ENCODE measurements around the gene CNTNAP5.

CNTNAP5 gene

DNA sequence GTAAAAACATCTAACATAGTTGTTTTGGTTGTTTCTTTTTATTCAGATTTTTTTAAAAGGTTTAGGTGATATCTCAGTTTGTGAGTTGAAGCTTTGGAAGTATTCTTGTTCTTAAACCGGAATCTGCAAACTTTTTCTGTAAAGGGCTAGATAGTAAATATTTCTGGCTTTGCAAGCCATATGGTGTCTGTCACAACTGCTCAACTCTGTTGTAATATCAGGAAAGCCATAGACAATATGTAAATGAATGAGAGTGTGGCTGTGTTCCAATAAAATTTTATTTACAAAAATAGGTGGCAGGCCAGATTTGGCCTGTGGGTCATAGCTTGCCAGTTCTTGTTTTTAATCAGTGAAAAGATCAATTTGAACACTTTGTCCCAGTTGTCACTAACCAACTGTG is 134.1 kb downstream of the CNTNAP5 start:
- no peak for DNase-seq (ENCODE audit: low spot score)

DNA sequence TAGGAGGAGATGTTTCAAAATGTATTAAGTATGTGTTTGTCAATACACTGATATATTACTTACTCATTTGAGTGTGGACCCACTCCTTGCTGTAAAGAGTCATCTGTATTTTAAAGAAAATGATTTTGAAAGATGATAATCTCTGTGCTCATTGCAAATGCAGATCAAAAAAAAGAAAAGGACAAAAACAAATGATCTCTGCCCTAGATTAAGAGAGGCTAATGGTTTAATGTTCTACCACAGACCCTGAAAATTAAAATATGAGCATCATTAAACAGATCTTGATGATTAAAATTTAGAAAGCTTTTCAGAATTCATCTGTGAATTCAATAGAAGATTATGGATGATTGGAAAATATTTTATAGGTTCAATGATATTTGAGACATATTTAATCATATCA is 136.5 kb downstream of the CNTNAP5 start:
- DNase-seq (ENCODE audit: low spot score), result no peak

DNA sequence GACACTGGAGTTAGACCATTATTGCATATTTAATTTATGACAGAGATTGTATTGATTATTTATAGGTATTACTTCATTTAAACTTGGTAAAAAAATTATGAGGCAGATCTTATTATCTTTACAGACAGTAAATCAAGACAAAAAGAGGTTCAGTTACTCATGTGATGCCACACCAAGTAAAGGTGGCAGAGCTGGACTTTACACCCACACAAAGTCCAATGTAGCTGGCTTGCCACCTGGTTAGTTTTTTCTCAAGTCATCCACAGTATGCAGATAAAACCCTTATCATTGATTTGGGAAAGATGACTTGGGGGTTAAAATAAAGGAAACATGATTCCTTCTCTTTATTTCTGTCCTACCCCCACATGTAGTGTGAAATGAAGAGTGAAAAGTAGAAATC is 137.2 kb downstream of the CNTNAP5 start:
- no peak for DNase-seq (ENCODE audit: low spot score)

DNA sequence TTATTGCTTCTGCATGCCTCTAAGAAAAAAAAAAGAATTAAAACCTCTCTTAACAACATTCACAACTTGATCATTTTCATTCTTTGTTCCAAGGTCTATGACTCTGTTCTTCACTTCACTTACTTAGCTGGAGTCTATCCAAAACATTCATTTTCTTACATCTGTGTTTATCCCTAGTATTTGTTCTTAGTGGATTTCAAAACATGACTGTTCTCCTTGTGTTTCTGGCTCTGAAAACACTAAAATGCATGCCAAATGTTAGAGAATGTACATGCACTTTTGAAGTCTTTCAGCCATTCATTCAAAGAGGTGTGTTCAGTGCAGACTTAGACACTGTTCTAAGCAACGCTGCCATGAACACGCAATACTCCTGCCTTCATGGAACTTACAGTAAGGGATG is 138.8 kb downstream of the CNTNAP5 start:
- DNase-seq (ENCODE audit: low spot score), result no peak

- no peak for DNase-seq (ENCODE audit: low spot score)
Measured at GRCh38 chr2:124165698-124166097, 140.6 kb downstream of the CNTNAP5 start.

- no peak for DNase-seq (ENCODE audit: low spot score)
Measured at GRCh38 chr2:124171472-124172063, 146.5 kb downstream of the CNTNAP5 start.

- no peak for DNase-seq (ENCODE audit: low spot score)
Measured at GRCh38 chr2:124178719-124179118, 153.6 kb downstream of the CNTNAP5 start.

GRCh38 chr2:124180635-124181034 is 155.5 kb downstream of the CNTNAP5 start:
- DNase-seq (ENCODE audit: low spot score), result no peak

DNA sequence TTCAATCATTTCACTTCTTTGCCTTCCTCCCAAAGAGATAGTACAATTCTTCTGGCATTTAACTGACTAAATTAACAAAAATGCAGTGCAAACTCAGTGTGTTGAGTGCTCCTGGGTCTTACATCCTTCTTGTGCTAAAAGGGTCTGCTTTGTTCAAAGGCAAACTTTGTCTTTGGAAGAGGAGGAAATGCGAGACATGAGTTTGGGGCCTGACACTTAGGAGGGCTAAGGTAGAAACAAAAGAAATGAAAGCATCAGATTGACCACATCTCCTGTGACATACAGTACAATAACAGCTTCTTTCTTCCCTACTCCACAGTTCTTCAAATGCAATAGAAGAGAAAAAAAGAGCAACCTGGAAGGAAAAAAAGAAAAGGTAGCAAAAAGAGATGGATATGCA is 161.7 kb downstream of the CNTNAP5 start:
- no peak for DNase-seq (ENCODE audit: low spot score)

- no peak for DNase-seq (ENCODE audit: low spot score)
Measured at GRCh38 chr2:124187948-124188347, 162.9 kb downstream of the CNTNAP5 start.

DNA sequence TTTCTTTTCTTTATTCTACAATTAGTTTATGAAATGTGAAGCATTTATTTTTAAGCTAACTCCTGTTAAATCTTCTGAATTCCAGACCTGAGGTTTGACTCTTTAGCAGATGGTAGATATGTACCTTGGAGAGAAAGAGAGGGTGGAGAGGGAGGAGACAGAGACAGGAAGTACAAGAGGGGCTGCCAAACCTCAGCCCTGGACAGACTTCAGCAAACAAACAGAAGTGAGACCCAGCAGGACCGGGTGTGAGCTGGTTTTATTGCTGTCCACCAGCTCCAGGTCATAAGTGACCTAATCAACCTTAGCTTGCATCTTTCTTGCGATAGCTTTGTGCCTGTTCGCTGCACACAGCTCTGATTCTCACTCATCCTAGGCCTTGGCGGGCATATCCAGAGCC is 168.6 kb downstream of the CNTNAP5 start:
- no peak for DNase-seq (ENCODE audit: low spot score)

DNA sequence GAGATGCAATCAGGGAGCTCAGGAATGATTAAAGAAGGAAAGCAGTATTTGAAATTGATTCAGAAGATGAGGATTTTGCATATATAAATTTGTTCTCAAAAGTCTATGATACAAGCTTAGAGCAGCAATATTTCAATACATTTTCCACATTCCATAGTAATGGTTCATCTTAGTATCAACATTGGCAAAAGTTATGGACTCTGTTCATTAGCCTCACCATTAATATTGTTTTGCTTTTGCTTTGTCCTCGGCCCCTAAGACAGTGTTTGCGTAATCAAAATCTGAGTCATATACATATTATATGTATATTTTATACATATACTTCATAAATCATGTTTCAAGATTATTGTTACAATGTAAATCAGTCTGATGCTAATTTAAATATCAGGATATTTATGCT is 176.6 kb downstream of the CNTNAP5 start:
- DNase-seq (ENCODE audit: low spot score), result no peak

DNA sequence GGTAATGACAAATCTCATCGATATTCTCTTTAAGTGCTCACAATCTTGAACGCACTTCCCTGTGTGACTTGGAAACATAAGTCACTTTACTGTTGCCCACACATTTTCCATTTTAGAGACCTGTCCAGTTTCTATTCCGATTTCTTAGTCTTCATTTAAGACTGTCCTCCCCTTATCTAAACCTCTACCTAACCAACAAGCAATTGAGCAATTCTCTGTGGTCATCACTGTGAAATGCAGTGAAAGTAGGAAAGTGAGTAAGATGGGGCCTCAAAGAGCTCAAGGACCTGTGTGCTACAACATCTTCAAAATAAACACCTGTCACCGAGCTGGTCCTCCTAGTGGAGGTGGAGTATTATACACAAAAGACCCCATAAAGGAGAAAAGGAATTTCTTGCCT is 184.4 kb downstream of the CNTNAP5 start:
- no peak for DNase-seq (ENCODE audit: low spot score)

- no peak for DNase-seq (ENCODE audit: low spot score)
Measured at GRCh38 chr2:124211461-124211860, 186.4 kb downstream of the CNTNAP5 start.

DNA sequence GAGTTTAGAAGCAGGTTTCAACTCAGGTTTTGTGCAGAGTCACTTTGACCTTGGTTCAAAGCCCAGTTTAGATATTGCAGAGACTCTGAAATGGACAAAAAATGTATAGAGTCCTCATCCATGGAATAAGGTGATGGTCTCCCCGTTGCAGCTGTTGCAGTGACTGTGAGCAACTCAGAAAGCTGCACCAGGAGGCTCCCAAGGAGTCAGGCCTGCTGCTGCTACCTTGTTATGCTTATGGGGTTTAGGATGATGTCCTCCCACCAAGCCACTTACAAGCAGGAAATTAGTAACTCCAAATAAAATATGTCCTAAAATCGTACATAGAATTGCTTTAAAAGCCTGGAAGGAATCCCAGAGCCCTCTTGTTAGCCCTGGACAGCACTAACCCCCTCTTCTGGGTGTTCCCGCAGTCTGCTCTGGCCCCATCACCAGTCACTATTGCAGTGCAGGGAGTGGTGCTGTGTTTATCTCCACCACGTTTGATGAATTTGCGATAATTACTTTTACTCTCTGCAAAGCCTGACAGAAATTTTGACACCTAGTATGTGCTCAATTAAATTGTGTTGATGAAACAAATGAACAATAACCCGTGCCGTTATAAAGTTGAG is 189.0 kb downstream of the CNTNAP5 start:
- DNase-seq (ENCODE audit: low spot score), result no peak

GRCh38 chr2:124246170-124246569 is 221.1 kb downstream of the CNTNAP5 start:
- DNase-seq (ENCODE audit: low spot score), result no peak

GRCh38 chr2:124248386-124248785 is 223.3 kb downstream of the CNTNAP5 start:
- DNase-seq (ENCODE audit: low spot score), result no peak

DNA sequence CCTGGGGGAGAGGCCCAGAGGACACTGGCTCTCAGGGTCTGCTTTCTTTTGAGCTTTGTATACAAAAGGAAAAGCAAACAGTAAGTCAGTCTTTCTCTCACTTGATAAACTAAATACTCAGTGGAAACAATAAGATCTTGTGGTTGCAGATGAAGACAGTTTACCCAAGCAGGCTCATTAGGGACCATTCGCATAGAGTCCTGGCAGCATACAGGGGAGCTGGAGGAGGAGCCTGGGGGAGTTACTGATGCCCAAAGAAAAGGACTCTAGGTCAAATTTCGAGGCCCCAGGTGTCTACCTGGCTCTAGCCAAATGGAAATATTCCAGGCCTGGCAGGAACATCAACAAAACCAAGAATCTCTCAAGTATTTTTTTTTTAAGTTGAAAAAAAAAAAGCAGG is 225.3 kb downstream of the CNTNAP5 start:
- no peak for DNase-seq (ENCODE audit: low spot score)

DNA sequence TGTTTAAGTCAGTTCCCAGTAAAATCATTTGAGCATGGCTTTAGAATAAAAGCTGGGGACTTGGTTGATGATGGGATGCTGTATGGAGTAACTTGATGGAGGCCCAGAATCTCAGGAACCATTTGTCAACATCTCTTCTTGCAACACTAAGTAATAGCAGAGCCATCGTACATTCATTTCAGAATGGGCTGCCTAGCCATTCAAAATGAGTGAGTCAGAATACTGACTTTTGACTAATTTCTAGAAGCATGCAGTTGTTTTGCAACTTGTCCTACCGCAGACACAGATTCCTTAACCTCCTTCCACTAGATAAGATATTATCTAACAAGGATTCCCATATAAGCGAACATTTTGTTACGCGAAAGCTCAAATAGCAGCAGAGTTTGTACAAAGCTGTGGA is 229.5 kb downstream of the CNTNAP5 start:
- DNase-seq (ENCODE audit: low spot score), result no peak

DNA sequence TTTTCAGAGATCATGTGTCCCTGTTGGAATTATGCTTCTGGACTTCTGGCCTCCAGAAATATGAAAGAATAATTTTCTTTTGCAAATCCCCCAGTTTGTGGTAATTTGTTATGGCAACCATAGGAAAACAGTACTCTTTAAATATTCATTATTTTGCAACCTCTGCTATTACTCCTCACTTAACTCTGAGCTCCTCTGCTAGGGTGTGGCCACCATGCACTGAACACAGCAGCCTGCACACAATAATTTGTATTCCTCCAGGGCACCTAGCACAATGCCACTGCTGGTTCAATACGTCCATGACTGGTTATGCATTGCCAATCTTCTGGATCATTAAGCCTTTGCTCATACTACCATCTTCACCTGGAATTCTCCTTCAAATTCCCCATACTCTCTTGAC is 232.0 kb downstream of the CNTNAP5 start:
- DNase-seq (ENCODE audit: low spot score), result no peak

DNA sequence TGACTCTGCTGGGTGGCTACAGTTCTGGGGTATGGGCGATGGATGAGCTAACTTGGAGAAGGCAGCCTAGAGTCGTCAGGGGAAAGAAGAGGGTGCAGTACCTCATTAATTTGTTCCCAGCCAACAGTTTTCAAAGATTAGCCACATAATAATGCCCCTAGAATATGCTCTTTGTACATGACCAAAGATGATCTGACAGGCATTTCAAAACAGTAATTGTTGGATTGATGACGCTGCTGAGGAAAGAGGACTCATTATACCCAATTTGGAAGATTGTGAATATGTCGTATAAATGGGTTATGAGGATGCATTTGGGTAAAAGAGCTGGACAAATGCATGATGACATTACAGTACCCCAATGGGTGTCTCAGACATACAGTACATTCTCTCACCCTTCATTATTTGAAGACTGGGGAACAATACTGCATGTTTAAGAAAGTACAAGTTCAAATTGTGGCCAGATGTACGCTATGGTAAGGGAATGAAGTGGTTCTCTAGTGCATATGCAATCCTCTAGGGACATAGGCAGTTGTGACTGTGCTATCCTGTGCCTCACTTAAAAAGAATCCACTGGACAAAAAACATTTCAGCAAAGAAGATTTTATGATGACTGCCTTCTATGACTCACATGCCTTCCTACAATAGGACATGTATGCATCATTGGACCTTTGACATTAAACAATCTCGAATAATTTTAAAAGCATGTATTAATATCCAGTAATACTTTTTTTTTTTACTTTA is 233.2 kb downstream of the CNTNAP5 start:
- no peak for DNase-seq (ENCODE audit: low spot score)

DNA sequence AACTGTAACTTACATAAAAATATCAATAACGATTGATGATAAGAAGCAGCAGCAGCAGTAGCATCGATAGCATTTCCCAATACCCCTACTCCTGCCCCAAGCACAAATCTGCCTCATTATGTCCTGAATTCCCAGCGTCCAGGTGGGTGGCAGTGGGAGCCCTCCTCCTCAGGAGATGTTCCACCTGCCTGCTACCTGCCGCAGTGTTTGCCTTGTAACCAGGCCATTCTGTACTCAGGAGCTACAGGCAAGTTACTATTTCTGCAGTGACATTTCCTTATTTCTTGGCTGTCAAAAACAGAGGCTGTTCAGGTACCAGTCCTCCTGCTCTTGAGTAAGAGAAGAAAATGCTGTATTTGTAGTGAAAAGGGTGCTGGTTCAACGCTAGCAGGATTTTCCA is 236.4 kb downstream of the CNTNAP5 start:
- no peak for DNase-seq (ENCODE audit: low spot score)

- no peak for DNase-seq (ENCODE audit: low spot score)
Measured at GRCh38 chr2:124264551-124265091, 239.5 kb downstream of the CNTNAP5 start.

All from germinal center (tissue), 1 donor.